Measurements from ENCODE around the gene ITGA1. TPM values are rescaled to one million over a fixed set of nuclear protein-coding genes. Genes with fewer than 3 reads are reported as not detected.

The ITGA1 gene
- total and polyA plus RNA-seq, 2 of the 8 experiments (the other 6 are each of a cell fraction or from before 2014, with no cell fraction given) = 2.3 to 9.0 TPM

DNA sequence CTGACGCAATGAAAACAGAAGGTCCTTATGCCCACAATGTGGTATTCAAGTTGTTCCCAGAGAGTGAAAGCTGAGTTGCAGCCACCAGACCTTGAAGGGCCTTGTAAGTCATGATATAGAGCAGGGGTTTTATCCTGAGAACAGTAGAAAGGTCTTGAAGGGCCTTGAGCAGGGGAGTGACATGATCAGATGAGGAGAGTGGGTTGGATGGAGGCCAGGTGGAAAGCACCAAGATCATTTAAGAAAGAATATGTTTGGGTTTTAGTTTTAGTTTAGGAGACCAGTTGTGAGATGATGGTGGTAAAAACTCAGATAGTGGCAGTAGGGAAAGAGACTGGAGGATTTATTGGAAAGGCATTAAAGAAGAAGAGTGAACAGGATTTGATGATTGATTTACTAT lies 207.4 kb downstream of the ITGA1 start (continued):
- TF ChIP-seq CHD1 (IDR thresholded peaks at IDR 0.05; ENCODE audit: low read depth, low read length) (no peak), EP300 (IDR thresholded peaks at IDR 0.05; ENCODE audit: borderline replicate concordance in 1 of 2, low read depth in 2 of 2, low read length in 2 of 2) (no peak), SIN3A (conservative IDR thresholded peaks at IDR 0.05 in 1 of 2, IDR thresholded peaks at IDR 0.05 in 1 of 2; ENCODE audit: low read depth in 1 of 2, low read length in 2 of 2) (no peak), JUND (IDR thresholded peaks at IDR 0.05; ENCODE audit: low read length) (no peak), CREB1 (IDR thresholded peaks at IDR 0.05) (no peak)
